Testis (tissue), 3 donors: ENCODE results near the gene SRGAP1. TPM values are rescaled to one million over a fixed set of nuclear protein-coding genes. Genes with fewer than 3 reads are reported as not detected.
"Not testable (repeated sequence)": the region's sequence is repeated elsewhere in the genome, so short reads cannot be mapped to it uniquely, and the experiment has no call there.

Experiments
- DNase-seq: peaks from one replicate; pipeline ENCODE4 v3.0.0-alpha.2; 2019
- H3K27ac ChIP-seq, 2 donors: fragments of 200-600 bp; sonication (generic); one replicate each; pipeline ENCODE4 v1.5.1; 2019
- H3K27me3 ChIP-seq: fragments of 200-600 bp; sonication (generic); one replicate; pipeline ENCODE4 v1.5.1; 2019
- H3K36me3 ChIP-seq: fragments of 200-600 bp; sonication (generic); one replicate; pipeline ENCODE4 v1.5.1; 2017; ENCODE audit warnings: low read depth; ENCODE audit errors: missing control alignments
- H3K4me1 ChIP-seq: fragments of 200-600 bp; sonication (generic); one replicate; pipeline ENCODE4 v1.5.1; 2019
- H3K4me3 ChIP-seq, 2 donors: fragments of 200-600 bp; sonication (generic); one replicate each; pipeline ENCODE4 v1.5.1; 2017 to 2019
- H3K9me3 ChIP-seq: fragments of 200-600 bp; sonication (generic); one replicate; pipeline ENCODE4 v1.5.1; 2017
- CTCF ChIP-seq, 3 experiments: fragments of 450-650 bp in 2 of 3; fragments of 200-600 bp in 1 of 3; sonication (generic) in 1 of 3; IDR thresholded peaks; one replicate each; pipeline ENCODE4 v1.5.1; 2016 to 2019; ENCODE audit warnings: antibody characterized with exemption in 3 of 3, mild to moderate bottlenecking in 2 of 3, moderate library complexity in 1 of 3
- POLR2A ChIP-seq: fragments of 450-650 bp; IDR thresholded peaks from one replicate; pipeline ENCODE4 v1.6.1; 2017; ENCODE audit warnings: antibody characterized with exemption, mild to moderate bottlenecking, moderate library complexity
- WGBS, 2 donors: methylation state at CpG; one replicate each; pipeline ENCODE4 v1.1.5; 2018; 5-methylcytosine and 5-hydroxymethylcytosine counted together
- intact Hi-C: fragments of 100-400 bp; cut with DNase I; formaldehyde crosslinking; loops from one replicate; pipeline ENCODE4 v1.15.1; 2023; ENCODE audit warnings: low total_unique reads
- polyA plus RNA-seq: library from polyadenylated mRNA; stranded (reverse); fragments of 350-450 nt; fragmentation: Illumina TruSeq; extraction: RNeasy Lipid Tissue Mini Kit (QIAGEN cat#74804); gene quantifications from one replicate; pipeline ENCODE4 v1.2.3, GENCODE V29; 2014; ENCODE audit warnings: low read depth, low replicate concordance; ENCODE audit not compliant: insufficient read depth
- total RNA-seq, 2 donors: library from RNA; depleted of rRNA; stranded (reverse); fragments of >200 nt; gene quantifications; one replicate each; pipeline ENCODE4 v1.2.3, GENCODE V29; 2016

SRGAP1 gene
- total and polyA plus RNA-seq, 3 donors from 2014 or later, result 9.4 to 47.2 (median 26.9) TPM

GRCh38 chr12:64010069-64010686 lies 165.7 kb downstream of the SRGAP1 start:
- 80 to 85% methylated on average over 4 of the region's 4 CpGs for WGBS, 2 donors
- no peak overlapping the region for H3K27ac ChIP-seq

GRCh38 chr12:64016521-64016920 lies 172.0 kb downstream of the SRGAP1 start:
- no peak for DNase-seq
- no peak for TF ChIP-seq POLR2A
- TF ChIP-seq CTCF (IDR thresholded peaks at IDR 0.05), result no peak
- Histone ChIP-seq H3K4me1 (no peaks in the 10 kb centered on the region), H3K27me3 (no peaks in the 10 kb centered on the region), H3K27ac (no peak overlapping the region), H3K36me3 (no peaks in the 10 kb centered on the region), H3K4me3 (no peak overlapping the region), H3K9me3 (no peaks in the 10 kb centered on the region)
- intact Hi-C loops, result no loop called here
- 86 to 87% methylated on average over 5 of the region's 5 CpGs for WGBS, 2 donors

More at GRCh38 chr12:64010069-64010686, 165.7 kb downstream of the SRGAP1 start:
- Histone ChIP-seq H3K9me3 (no peaks in the 10 kb centered on the region), H3K27me3 (no peaks in the 10 kb centered on the region), H3K4me1 (peaks cover 3% of the 10 kb centered on the region), H3K36me3 (no peaks in the 10 kb centered on the region), H3K4me3 (no peak overlapping the region)
- no peak for DNase-seq
- intact Hi-C loops, result no loop called here
- TF ChIP-seq CTCF (IDR thresholded peaks at IDR 0.05) (no peak), POLR2A (no peak)

- not testable (repeated sequence) for DNase-seq, H3K27ac ChIP-seq
Measured at GRCh38 chr12:64018116-64018515, 173.6 kb downstream of the SRGAP1 start.

GRCh38 chr12:64018524-64018923 lies 174.0 kb downstream of the SRGAP1 start:
- TF ChIP-seq CTCF (IDR thresholded peaks at IDR 0.05), result no peak
- no peak for TF ChIP-seq POLR2A
- Histone ChIP-seq H3K27ac (no peak overlapping the region), H3K4me1 (no peaks in the 10 kb centered on the region), H3K36me3 (no peaks in the 10 kb centered on the region), H3K9me3 (no peaks in the 10 kb centered on the region), H3K4me3 (no peak overlapping the region), H3K27me3 (no peaks in the 10 kb centered on the region)
- no peak for DNase-seq
- intact Hi-C loops, result no loop called here

More at GRCh38 chr12:64018116-64018515, 173.6 kb downstream of the SRGAP1 start:
- H3K9me3 ChIP-seq, H3K27me3 ChIP-seq, intact Hi-C loops, H3K4me1 ChIP-seq, H3K36me3 ChIP-seq, H3K4me3 ChIP-seq: not testable (repeated sequence)
- WGBS, 2 donors, result 93% methylated on average over 8 of the region's 8 CpGs

GRCh38 chr12:64019101-64019500 lies 174.6 kb downstream of the SRGAP1 start:
- H3K4me3 ChIP-seq, result no peak overlapping the region
- H3K36me3 ChIP-seq, result no peaks in the 10 kb centered on the region
- H3K9me3 ChIP-seq, result no peaks in the 10 kb centered on the region
- TF ChIP-seq CTCF (IDR thresholded peaks at IDR 0.05) (no peak), POLR2A (no peak)
- H3K27me3 ChIP-seq, result no peaks in the 10 kb centered on the region
- no peaks in the 10 kb centered on the region for H3K4me1 ChIP-seq
- WGBS, 2 donors, result 85 to 91% methylated on average over 2 of the region's 2 CpGs
- intact Hi-C loops, result no loop called here
- no peak overlapping the region for H3K27ac ChIP-seq
- DNase-seq, result no peak
